Natural killer cell treated with Interleukin-12 subunit alpha and Interleukin-12 subunit beta and Interleukin-15 and Interleukin-18, amount 100 ng/mL, for 72 hours (primary cell): ENCODE results near the gene DNM3. TPM values are rescaled to one million over a fixed set of nuclear protein-coding genes. Genes with fewer than 3 reads are reported as not detected.

Source experiments
- ATAC-seq, 2 donors: fragments of 150-1000 bp; cut with Tn5 transposase in 1 of 2; sonication (Bioruptor Pico), chemical (Tn5 transposase) in 1 of 2; 2 replicates each; pipeline ENCODE4 v1.10.0; 2021
- DNase-seq: peaks from one replicate; pipeline ENCODE4 v3.0.0; 2022; ENCODE audit warnings: low spot score
- H3K27ac Mint-ChIP-seq, 2 donors: 1 replicate in 1 of 2; 2 replicates in 1 of 2; pipeline ENCODE4 v1.8.0; 2022; ENCODE audit warnings: mixed read lengths in 2 of 2, mild to moderate bottlenecking in 1 of 2, moderate library complexity in 1 of 2
- H3K27me3 Mint-ChIP-seq, 2 donors: 1 replicate in 1 of 2; 2 replicates in 1 of 2; pipeline ENCODE4 v1.8.0; 2022; ENCODE audit warnings: mixed read lengths in 2 of 2
- H3K36me3 Mint-ChIP-seq: one replicate; pipeline ENCODE4 v1.8.0; 2022; ENCODE audit warnings: mixed read lengths
- H3K4me1 Mint-ChIP-seq, 2 donors: 1 replicate in 1 of 2; 2 replicates in 1 of 2; pipeline ENCODE4 v1.8.0; 2022; ENCODE audit warnings: low read depth in 2 of 2, mixed read lengths in 2 of 2, mild to moderate bottlenecking in 1 of 2
- H3K4me3 Mint-ChIP-seq: one replicate; pipeline ENCODE4 v1.8.0; 2022; ENCODE audit warnings: mixed read lengths
- H3K9me3 Mint-ChIP-seq: 2 replicates; pipeline ENCODE4 v1.8.0; 2022; ENCODE audit warnings: mixed read lengths
- total RNA-seq, 2 donors: library from RNA; stranded (reverse); gene quantifications; one replicate each; pipeline ENCODE4 v1.2.3, GENCODE V29; 2022

Gene DNM3
- total RNA-seq, 2 donors from 2014 or later, result 1.5 to 3.5 TPM

DNA sequence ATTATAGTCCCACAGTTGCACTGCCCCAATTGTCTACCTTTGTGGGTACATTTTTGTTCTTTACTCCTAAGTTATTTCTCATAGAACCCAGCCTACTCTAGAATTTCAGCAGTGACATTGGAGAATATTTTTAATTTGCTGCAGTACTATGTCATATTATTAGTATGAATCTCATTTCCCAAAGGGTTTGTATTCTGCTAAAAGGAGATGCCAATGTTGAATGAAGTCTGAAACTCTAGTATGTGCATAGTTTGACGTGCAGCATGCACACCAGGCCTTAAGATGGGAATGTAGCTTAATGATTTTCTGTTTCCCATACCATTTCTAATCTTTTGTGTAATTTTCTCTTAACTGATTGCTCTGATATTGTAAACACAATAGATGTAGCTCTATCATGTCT, 568.7 kb downstream of the DNM3 start:
- Mint-ChIP-seq H3K9me3 (no peaks in the 10 kb centered on the region), H3K4me1 (peaks cover 9 to 13% of the 10 kb centered on the region in 2 donors), H3K4me3 (no peak overlapping the region), H3K27ac (no peak overlapping the region), H3K27me3 (no peaks in the 10 kb centered on the region), H3K36me3 (no peaks in the 10 kb centered on the region)
- ATAC-seq (no peak), DNase-seq (no peak)

- H3K27me3 Mint-ChIP-seq, result no peaks in the 10 kb centered on the region
- no peak overlapping the region for H3K27ac Mint-ChIP-seq
- no peak for DNase-seq
- H3K36me3 Mint-ChIP-seq, result no peaks in the 10 kb centered on the region
- H3K4me3 Mint-ChIP-seq, result no peak overlapping the region
- H3K9me3 Mint-ChIP-seq, result no peaks in the 10 kb centered on the region
- ATAC-seq, result peak in 1 of 2 donors; percentile 80
- peaks cover 13% of the 10 kb centered on the region in 2 donors for H3K4me1 Mint-ChIP-seq
Observed at GRCh38 chr1:172411791-172412338, 570.6 kb downstream of the DNM3 start.

DNA sequence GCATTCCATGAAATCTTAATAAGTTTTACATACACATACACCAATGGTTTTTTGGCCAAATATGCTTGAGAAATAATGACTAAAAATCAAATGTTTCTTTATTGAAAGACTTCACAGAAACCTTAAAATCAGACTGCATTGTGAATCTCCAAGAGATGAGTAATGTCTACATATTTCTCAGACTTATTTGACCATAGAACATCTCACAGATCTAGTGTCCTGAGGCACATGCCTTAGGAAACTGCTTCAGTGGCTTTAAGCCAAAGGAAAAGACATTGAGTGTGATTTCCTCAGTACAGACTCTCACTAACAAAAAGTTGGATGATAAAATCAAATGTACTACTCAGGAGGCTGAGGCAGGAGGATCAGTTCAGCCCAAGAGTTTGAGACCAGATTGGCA, 573.0 kb downstream of the DNM3 start:
- Mint-ChIP-seq H3K4me1 (peaks cover 13% of the 10 kb centered on the region in 2 donors), H3K4me3 (no peak overlapping the region), H3K27me3 (no peaks in the 10 kb centered on the region), H3K27ac (no peak overlapping the region), H3K36me3 (no peaks in the 10 kb centered on the region), H3K9me3 (no peaks in the 10 kb centered on the region)
- no peak for DNase-seq
- no peak for ATAC-seq

DNA sequence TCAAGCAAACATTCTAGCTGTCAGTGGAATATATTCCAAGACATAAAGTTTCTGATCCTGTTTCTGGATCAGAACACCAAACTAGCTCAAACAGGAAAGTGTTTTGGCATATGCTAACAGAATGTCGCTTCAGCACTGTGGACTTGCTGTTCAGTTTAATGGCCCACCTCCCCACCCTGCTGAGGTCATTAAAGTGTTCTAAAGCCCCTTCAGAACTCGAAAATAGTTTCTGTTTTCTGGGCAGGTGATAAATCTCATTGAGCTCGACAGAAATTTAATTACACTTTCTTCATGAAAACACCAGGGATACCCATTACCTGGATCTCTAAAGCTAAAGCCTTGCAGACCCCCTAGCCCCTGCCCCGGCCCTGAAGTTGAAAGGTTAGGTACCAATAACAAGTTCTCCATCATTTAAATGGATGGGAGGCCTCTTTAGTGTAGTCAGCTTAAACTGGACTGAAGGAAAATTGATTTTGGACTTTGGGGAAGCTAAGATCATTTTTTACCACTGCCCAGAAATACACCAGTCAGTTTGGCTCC, 575.3 kb downstream of the DNM3 start:
- H3K36me3 Mint-ChIP-seq, result no peaks in the 10 kb centered on the region
- DNase-seq (no peak), ATAC-seq (no peak)
- H3K4me3 Mint-ChIP-seq, result no peak overlapping the region
- H3K4me1 Mint-ChIP-seq, result peaks cover 12% of the 10 kb centered on the region in 2 donors
- H3K27ac Mint-ChIP-seq, result no peak overlapping the region
- no peaks in the 10 kb centered on the region for H3K9me3 Mint-ChIP-seq
- H3K27me3 Mint-ChIP-seq, result no peaks in the 10 kb centered on the region

- no peak for ATAC-seq
- Mint-ChIP-seq H3K36me3 (no peaks in the 10 kb centered on the region), H3K4me3 (no peak overlapping the region), H3K27me3 (no peaks in the 10 kb centered on the region), H3K27ac (no peak overlapping the region), H3K4me1 (peaks cover 2 to 3% of the 10 kb centered on the region in 2 donors), H3K9me3 (no peaks in the 10 kb centered on the region)
- no peak for DNase-seq
Observed at GRCh38 chr1:172417557-172417956, 576.3 kb downstream of the DNM3 start.

DNA sequence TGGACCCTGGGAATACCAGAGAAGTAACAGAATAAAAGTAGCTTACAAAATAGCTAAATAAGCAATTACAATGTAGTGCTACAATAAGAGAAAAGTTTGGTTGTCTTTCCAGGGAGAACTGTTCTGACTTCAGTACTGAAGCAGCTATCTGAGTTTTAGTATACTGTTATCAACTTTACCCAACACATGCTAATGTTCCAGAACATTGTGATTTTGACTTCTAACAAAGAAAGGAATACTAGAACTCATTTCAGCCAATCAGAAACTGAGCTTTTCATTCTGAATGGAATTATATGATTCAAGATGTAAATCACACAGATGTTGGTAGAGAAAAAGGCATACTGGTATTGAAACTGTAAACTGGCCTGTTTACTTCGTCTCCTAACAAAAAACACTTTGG, 579.1 kb downstream of the DNM3 start, which contains the start of gene C1orf105:
Gene C1orf105, plus strand, starts transcription at position 301 of the 400 bp plus-strand sequence. CDS start 201 bp downstream, outside the sequence.
- Mint-ChIP-seq H3K27me3 (no peaks in the 10 kb centered on the region), H3K36me3 (no peaks in the 10 kb centered on the region), H3K27ac (no peak within 1 kb of the TSS), H3K4me1 (peaks cover 0 to 3% of the 10 kb centered on the region in 2 donors), H3K9me3 (no peaks in the 10 kb centered on the region), H3K4me3 (no peak within 1 kb of the TSS)
- ATAC-seq (no peak), DNase-seq (no peak)

- H3K27me3 Mint-ChIP-seq, result no peaks in the 10 kb centered on the region
- H3K27ac Mint-ChIP-seq, result no peak overlapping the region
- DNase-seq, result no peak
- no peaks in the 10 kb centered on the region for H3K36me3 Mint-ChIP-seq
- no peaks in the 10 kb centered on the region for H3K9me3 Mint-ChIP-seq
- H3K4me3 Mint-ChIP-seq, result no peak overlapping the region
- H3K4me1 Mint-ChIP-seq, result no peaks in the 10 kb centered on the region
- ATAC-seq, result peak in 1 of 2 donors; percentile 32
Observed at GRCh38 chr1:172421974-172422604, 580.8 kb downstream of the DNM3 start.

GRCh38 chr1:172423336-172423735, 582.0 kb downstream of the DNM3 start:
- H3K27ac Mint-ChIP-seq, result no peak overlapping the region
- no peaks in the 10 kb centered on the region for H3K4me1 Mint-ChIP-seq
- no peaks in the 10 kb centered on the region for H3K27me3 Mint-ChIP-seq
- H3K4me3 Mint-ChIP-seq, result no peak overlapping the region
- ATAC-seq (no peak), DNase-seq (no peak)
- H3K9me3 Mint-ChIP-seq, result no peaks in the 10 kb centered on the region
- H3K36me3 Mint-ChIP-seq, result no peaks in the 10 kb centered on the region

DNA sequence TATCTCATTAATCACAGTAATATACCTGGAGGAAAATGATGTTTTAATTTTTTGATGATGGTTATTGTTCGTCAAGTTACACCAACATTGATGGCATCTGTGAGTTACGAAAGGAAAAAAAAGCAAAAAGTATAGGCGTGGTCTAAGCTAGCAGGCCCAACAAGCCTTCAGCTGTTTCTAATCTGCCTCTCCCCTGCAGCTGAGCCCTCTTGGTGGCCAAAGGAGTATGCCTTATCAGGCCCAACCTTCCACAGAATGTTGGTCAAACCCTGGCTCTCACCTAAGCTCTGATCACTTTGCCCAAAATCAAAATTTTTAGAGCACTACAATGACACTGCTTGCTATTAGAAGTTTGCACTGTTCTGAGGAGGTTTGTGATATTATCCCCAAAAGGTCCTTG, 584.0 kb downstream of the DNM3 start:
- H3K4me3 Mint-ChIP-seq, result no peak overlapping the region
- ATAC-seq, result no peak
- H3K36me3 Mint-ChIP-seq, result no peaks in the 10 kb centered on the region
- H3K27me3 Mint-ChIP-seq, result no peaks in the 10 kb centered on the region
- H3K9me3 Mint-ChIP-seq, result no peaks in the 10 kb centered on the region
- H3K27ac Mint-ChIP-seq, result no peak overlapping the region
- H3K4me1 Mint-ChIP-seq, result peaks cover 5 to 10% of the 10 kb centered on the region in 2 donors
- no peak for DNase-seq

DNA sequence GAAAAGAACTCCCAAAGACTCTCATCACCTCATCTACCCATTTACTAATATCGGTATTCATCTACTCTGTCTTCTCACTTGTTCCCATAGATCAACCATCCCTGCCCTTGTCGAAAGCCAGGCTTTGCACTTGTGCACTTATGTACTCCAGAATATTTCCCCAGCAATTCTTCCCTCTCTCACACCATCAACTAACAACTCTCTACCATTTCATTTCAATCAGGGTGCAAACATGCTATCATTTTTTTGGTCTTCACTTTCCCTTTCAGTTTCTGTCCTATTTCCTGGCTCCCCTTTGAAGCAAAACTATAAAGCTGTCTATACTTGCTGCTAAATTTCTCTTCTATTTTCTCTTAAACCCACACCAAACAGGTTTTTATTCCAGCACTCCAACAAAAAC, 585.9 kb downstream of the DNM3 start:
- H3K4me1 Mint-ChIP-seq, result peaks cover 5 to 10% of the 10 kb centered on the region in 2 donors
- H3K4me3 Mint-ChIP-seq, result no peak overlapping the region
- H3K9me3 Mint-ChIP-seq, result no peaks in the 10 kb centered on the region
- H3K36me3 Mint-ChIP-seq, result no peaks in the 10 kb centered on the region
- H3K27me3 Mint-ChIP-seq, result no peaks in the 10 kb centered on the region
- ATAC-seq (peak in 1 of 2 donors; percentile 73), DNase-seq (no peak)
- H3K27ac Mint-ChIP-seq, result no peak overlapping the region

DNA sequence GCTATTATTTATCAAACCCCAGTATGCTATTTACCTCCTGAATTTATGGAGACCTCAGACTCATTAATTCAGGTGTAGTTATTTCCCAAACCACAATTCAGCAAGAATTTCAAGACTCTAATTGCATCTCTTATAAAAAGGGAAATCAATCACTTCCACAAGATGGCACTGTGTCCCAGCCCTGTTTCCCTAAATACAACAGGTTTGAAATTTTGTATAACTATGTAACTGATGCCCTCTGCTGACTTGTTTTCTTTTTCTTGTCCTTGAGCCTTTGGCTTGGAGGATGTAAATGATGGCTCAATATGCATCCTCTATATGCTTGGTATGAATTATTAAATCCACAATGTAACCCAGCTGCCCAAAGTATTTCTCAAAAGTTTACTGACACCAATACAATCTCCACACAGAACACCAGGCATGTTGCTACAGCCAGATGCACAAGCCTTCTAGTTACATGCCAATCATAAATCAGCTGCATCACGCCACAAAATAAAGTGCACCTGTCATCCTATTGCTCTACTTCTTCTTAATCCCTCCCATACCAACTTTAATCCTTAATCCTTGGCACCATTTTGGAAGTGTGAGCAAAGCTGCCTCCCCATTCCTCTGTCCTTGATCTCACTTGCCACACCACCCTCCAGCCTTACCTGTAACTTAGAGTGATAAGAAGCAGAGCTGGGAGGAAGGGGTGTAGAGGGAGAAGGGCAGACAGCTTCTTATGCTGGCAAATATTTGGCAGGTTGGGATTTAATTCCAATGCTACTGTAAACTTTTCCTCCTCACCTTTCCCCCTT, 588.2 kb downstream of the DNM3 start:
- no peak overlapping the region for H3K4me3 Mint-ChIP-seq
- H3K36me3 Mint-ChIP-seq, result no peaks in the 10 kb centered on the region
- peaks cover 12 to 21% of the 10 kb centered on the region in 2 donors for H3K4me1 Mint-ChIP-seq
- DNase-seq, result no peak
- no peaks in the 10 kb centered on the region for H3K27me3 Mint-ChIP-seq
- H3K9me3 Mint-ChIP-seq, result no peaks in the 10 kb centered on the region
- ATAC-seq, result peak; percentile 38 to 66
- H3K27ac Mint-ChIP-seq, result no peak overlapping the region

DNA sequence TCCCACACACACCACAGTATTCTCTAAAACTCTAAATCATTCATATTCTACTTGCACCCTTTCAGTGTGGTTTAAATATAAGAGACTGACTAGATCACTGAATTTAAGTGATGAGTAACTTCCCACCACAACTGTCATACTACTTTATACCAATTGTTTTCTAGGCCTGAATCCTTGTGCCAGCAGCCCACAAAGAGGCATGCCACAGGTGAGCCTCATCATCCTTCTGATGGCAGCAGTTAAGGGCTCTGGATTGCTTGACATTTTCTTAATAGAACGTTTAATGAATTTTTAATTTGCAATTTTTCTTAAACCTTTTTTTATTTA, 588.8 kb downstream of the DNM3 start:
- H3K9me3 Mint-ChIP-seq, result no peaks in the 10 kb centered on the region
- DNase-seq, result no peak
- no peak overlapping the region for H3K4me3 Mint-ChIP-seq
- H3K27ac Mint-ChIP-seq, result no peak overlapping the region
- H3K27me3 Mint-ChIP-seq, result no peaks in the 10 kb centered on the region
- ATAC-seq, result no peak
- H3K4me1 Mint-ChIP-seq, result peaks cover 15 to 22% of the 10 kb centered on the region in 2 donors
- no peaks in the 10 kb centered on the region for H3K36me3 Mint-ChIP-seq

- Mint-ChIP-seq H3K4me1 (peaks cover 22 to 28% of the 10 kb centered on the region in 2 donors), H3K36me3 (no peaks in the 10 kb centered on the region), H3K4me3 (no peak overlapping the region), H3K9me3 (no peaks in the 10 kb centered on the region), H3K27me3 (no peaks in the 10 kb centered on the region), H3K27ac (no peak overlapping the region)
- ATAC-seq, result no peak
- no peak for DNase-seq
Observed at GRCh38 chr1:172431204-172431603, 589.9 kb downstream of the DNM3 start.

DNA sequence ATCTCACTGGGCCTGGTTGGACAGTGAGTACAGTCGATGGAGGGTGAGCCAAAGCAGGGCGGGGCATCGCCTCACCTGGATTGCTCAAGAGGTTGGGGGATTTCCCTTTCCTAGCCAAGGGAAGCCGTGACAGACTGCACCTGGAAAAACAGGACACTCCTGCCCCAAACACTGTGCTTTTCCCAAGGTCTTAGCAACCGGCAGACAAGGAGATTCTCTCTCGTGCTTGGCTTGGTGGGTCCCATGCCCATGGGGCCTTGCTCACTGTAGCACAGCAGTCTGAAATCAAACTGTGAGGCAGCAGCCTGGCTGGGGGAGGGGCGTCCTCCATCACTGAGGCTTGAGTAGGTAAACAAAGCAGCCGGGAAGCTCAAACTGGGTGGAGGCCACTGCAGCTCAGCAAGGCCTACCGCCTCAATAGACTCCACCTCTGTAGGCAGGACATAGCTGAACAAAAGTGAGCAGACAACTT, 590.5 kb downstream of the DNM3 start:
- DNase-seq (no peak), ATAC-seq (no peak)
- H3K4me3 Mint-ChIP-seq, result no peak overlapping the region

More for the DNA sequence above, 590.5 kb downstream of the DNM3 start:
- Mint-ChIP-seq H3K27ac (no peak overlapping the region), H3K4me1 (peaks cover 22 to 28% of the 10 kb centered on the region in 2 donors), H3K9me3 (no peaks in the 10 kb centered on the region), H3K36me3 (no peaks in the 10 kb centered on the region), H3K27me3 (no peaks in the 10 kb centered on the region)
